ENCODE data around the gene MPRIP.

The MPRIP gene

DNA sequence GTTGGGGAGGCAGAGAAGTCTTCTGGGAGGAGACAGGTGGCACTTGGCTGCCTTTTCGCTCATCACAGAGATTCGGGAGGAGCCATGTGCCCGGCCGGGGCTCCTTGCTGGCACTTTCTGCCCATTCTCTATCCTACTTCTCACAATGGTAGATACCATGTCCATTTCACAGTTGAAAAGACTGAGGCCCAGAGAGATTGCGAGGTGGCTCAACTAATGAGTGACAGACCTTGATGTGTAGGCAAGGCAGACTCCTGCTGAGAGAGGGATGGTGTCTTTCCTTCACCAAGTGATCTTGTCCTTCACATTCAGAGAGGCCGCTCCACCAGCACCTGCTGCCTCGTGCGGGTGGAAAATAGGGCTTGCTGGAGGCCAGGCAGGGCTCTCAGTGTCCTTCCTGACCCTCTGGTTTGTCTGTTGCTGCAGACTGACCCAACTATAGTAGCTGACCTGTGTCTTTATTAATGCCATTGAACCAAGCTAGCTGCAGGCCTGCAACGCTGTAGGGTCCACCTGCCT lies 42.1 kb downstream of the MPRIP start:
- no peak for DNase-seq (ENCODE audit: extremely low read depth in 1 of 2, low read depth in 1 of 2)

GRCh38 chr17:17084941-17085340 lies 42.7 kb downstream of the MPRIP start:
- no peak for DNase-seq (ENCODE audit: extremely low read depth in 1 of 2, low read depth in 1 of 2)

DNA sequence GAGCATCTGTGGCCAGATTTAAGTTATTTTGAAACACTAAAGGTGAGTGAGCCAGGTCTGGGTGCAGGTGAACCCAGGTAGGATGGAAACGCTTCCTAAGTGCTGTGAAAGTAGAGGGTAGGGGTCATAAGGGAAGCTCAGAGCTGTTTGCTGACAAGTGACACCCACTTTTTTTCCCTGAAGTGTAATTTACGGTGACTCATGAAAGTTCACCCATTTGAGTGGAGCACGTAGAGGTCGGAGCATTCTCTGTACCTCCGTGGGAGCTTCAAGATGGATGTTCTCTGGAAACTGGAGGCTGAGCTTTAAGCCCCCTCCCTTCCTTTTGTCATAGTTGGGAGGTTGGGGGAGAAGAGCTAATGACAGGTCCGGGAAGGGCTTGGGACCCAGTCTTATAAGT lies 44.3 kb downstream of the MPRIP start:
- no peak for DNase-seq (ENCODE audit: extremely low read depth in 1 of 2, low read depth in 1 of 2)

GRCh38 chr17:17087424-17088015 lies 45.3 kb downstream of the MPRIP start:
- no peak for DNase-seq (ENCODE audit: extremely low read depth in 1 of 2, low read depth in 1 of 2)

GRCh38 chr17:17088086-17088485 lies 45.8 kb downstream of the MPRIP start:
- DNase-seq (ENCODE audit: extremely low read depth in 1 of 2, low read depth in 1 of 2), result no peak

GRCh38 chr17:17088541-17089525 lies 46.6 kb downstream of the MPRIP start:
- DNase-seq (ENCODE audit: extremely low read depth in 1 of 2, low read depth in 1 of 2), result no peak

GRCh38 chr17:17089796-17090641 lies 47.8 kb downstream of the MPRIP start:
- no peak for DNase-seq (ENCODE audit: extremely low read depth in 1 of 2, low read depth in 1 of 2)

- no peak for DNase-seq (ENCODE audit: extremely low read depth in 1 of 2, low read depth in 1 of 2)
Observed at GRCh38 chr17:17090642-17091103, 48.4 kb downstream of the MPRIP start.

GRCh38 chr17:17091276-17091675 lies 49.0 kb downstream of the MPRIP start:
- no peak for DNase-seq (ENCODE audit: extremely low read depth in 1 of 2, low read depth in 1 of 2)

DNA sequence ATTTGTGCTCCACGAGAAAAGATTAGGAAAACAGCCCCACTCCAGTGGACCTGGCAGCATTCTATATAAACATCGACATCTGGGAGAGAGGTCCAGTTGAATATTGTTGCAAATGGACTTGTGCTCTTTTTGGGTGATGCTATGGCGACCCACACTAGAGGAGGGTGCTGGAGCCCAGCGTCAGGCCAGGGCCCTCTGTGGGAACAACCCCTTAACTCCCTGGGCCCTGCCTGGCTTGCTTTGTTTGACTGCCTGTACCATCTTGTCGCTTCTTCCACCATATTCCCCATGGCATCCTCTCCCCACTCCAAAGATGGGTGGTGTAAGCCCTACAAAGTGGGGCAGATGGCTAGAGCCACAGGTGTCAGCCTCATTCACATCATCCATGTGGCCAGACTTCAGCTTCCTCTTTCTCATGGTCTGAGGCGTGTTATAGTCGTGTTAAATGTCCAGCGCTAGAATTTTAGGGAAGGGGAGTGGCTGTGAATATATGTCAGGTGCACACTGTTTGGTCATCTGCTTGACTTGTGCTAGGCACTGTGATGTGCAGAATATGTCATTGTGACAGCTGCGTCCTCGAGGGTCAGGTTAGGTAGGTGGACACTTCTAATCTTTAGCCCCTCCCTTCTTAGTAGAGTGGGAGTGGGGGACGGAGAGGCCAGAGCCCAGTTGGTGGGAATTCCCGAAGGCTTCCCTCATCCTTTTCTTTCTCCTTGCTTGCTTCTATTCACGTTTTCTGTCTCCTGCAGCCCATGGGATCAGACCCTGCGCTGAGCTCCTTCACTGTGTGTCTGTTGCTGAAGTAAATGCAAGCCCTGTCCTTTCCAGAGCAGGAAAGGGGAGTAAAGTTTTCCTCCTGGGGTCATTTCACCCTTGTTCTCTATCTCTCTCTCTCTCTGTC lies 49.8 kb downstream of the MPRIP start:
- no peak for DNase-seq (ENCODE audit: extremely low read depth in 1 of 2, low read depth in 1 of 2)

DNA sequence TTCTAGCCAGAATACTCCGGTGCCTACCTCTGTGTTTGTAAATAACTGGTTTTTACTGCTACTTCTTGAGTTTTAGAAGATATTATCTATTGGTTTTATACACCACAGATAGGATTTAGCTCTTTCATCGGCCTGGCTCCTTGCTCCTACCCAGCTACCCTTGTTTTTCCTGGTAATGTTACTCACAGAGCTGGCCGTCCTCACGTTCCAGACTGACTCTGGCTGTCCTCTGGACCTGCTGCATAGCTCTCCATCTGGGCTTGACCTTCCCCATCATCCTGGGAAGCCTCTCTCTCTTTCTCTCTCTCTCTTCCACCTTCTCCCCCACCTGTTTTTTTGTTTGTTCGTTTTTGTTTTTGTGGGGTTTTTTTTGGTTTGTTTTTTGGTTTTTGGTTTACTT lies 51.5 kb downstream of the MPRIP start:
- DNase-seq (ENCODE audit: extremely low read depth in 1 of 2, low read depth in 1 of 2), result no peak

- DNase-seq (ENCODE audit: extremely low read depth in 1 of 2, low read depth in 1 of 2), result no peak
Observed at GRCh38 chr17:17096438-17097178, 54.4 kb downstream of the MPRIP start.

GRCh38 chr17:17097763-17098345 lies 55.6 kb downstream of the MPRIP start:
- no peak for DNase-seq (ENCODE audit: extremely low read depth in 1 of 2, low read depth in 1 of 2)

DNA sequence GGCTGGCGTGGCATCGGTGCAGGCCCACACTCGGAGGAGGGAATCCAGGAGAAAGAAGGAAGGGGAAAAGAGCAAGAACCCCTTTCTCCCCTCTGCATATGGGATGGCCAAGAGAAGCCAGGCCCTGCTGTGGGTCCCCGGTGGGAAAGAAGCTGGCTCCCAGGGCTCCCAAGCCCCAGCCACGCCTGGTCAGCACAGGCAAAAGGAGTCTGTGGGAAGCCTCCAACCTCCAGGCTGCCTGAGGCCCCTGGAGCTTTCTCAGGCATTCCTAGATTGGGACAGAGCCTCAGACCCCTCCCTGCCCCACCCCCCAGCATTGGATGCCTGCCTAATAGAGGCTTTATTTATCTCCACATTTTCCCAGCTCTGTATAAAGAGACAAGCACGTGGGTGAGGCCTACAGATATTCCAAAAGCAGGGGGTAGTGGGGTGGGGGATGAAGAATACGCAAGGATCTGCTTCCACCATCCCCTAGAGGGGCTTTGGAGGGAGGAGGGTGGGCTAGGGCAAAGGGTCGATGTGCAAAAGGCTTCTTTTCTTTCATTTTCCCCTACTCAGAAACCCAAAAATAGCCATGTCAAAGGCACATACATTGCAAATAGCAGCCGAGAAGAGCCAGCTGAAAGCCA lies 56.4 kb downstream of the MPRIP start:
- no peak for DNase-seq (ENCODE audit: extremely low read depth in 1 of 2, low read depth in 1 of 2)

GRCh38 chr17:17102176-17102575 lies 59.9 kb downstream of the MPRIP start:
- no peak for DNase-seq (ENCODE audit: extremely low read depth in 1 of 2, low read depth in 1 of 2)

DNA sequence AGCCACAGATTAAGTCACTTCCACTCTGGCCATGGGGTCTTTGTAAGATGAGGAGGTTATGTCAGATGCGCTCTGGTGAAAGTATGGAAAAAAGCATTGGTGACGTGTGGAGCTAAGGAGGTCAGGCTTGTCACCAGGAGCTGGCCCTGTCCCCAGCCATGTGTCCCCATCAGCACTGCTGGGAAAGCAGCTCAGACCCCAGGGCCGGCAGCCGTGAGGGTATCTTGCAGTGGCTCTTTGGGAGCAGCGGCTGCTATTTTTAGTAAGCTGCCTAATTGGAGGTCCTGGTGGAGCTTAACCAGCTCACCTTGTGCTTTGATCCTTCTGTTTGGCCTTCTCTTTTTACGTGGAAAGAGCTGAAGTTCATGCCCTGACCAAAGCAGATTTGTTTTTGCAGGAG lies 60.9 kb downstream of the MPRIP start:
- no peak for DNase-seq (ENCODE audit: extremely low read depth in 1 of 2, low read depth in 1 of 2)

DNA sequence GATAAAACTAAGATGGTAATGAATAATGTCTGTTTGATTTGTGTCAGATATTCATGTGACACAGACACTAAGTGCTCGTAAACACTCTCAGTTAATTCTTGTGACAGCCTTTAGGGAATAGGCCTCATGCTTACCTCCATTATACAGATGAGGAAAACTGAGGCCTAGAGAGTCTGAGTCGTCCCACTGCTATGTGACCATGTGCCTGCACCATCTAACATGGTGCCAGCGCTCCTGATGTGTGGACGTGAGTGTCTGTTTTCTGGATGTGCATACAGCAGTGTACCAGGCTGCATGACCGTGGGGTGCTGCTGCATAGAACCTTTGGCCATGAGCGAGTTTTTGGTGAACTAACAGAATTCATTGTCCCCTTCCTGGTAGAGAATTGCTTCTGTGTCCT lies 61.8 kb downstream of the MPRIP start:
- no peak for DNase-seq (ENCODE audit: extremely low read depth in 1 of 2, low read depth in 1 of 2)

DNA sequence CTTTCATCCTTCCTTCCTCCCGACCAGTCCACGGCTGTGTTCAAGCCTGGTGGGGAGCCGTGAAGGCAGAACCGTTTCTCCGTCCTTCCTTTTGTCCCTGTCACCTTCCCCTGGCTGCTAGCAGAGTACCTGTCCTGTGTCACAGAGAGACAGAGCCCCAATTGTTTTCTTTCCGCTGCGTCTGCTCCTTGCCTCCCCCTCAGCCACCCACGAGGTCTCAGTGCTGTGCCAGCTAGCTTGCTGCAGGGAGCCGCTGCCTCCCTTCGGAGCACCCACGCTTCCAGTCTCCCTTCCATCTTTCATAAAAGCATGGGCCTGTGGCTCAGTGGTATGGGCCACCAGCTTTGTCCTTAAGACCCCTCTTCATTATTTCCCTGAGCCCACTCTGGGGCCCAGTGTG lies 62.2 kb downstream of the MPRIP start:
- no peak for DNase-seq (ENCODE audit: extremely low read depth in 1 of 2, low read depth in 1 of 2)

GRCh38 chr17:17105976-17106375 lies 63.7 kb downstream of the MPRIP start:
- no peak for DNase-seq (ENCODE audit: extremely low read depth in 1 of 2, low read depth in 1 of 2)

Data from activated CD8-positive, alpha-beta memory T cell treated with anti-CD3 and anti-CD28 coated beads for 1 hour (primary cell).